C1 segment of cervical spinal cord (tissue), 14 donors: Measurements from ENCODE around the gene UBASH3B.
"Not testable (repeated sequence)": the region's sequence is repeated elsewhere in the genome, so short reads cannot be mapped to it uniquely, and the experiment has no call there.

Experiments
- DNase-seq, 14 donors: peaks; one replicate each; lab custom pipeline; 2025; lab: John Stamatoyannopoulos, UW

UBASH3B gene

DNA sequence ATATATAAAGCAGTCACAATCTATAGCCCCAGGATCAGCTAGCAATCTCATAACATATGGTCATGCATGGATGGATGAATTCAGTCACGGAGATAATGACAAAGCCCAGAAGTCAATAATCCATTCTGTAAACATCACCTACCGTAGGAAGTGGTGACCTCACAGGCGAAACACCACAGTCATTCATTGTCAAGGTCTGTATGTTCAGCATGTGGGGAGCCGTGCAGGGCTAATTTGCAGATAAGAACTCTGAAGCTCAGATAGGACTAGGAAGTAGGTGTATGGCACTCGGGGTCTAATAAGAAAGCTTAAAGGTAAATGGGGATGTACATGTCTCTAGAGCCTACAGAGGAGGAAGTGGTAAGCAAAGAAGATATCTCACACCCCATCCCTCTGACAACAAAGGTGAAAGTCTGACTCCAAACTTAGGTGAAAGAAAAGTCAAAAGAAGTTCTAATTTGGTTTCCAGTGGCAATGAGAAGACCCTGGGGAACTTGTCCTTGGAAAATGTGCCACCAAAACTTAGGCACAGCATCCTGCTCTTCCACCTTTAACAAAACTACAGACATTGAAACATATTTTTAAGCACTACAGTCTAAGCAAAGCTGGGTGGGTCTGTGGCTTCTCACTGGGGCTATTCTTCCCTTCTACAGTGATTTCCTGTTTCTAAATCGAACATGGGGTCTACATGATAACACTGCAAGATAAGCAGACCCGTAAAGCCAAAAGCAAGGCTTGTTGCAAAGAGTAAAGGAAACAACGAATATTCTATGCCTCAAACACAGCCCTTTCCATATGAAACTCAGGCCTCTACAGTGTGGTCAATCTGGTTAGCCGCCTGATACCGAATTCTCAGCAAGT, 188.0 kb downstream of the UBASH3B start:
- DNase-seq = no peak

DNA sequence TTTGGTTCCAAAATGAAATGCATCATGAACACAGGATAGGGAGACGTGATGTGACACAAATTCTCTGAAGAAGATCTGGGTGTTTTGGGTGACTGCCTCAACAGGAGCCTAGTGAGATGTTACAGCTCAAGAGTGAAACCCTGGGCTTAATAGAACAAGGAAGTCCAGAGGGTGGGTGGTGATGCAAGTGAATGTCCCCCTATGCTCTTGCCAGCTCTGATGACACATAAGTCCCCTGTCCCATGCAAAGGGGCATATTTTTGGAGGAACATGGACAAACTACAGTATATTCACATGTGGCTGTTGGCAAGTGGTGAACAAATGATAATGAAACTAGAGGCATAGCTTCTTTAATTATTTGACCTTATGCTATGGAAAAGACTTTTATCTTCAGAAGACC, 191.9 kb downstream of the UBASH3B start:
- DNase-seq = no peak

DNA sequence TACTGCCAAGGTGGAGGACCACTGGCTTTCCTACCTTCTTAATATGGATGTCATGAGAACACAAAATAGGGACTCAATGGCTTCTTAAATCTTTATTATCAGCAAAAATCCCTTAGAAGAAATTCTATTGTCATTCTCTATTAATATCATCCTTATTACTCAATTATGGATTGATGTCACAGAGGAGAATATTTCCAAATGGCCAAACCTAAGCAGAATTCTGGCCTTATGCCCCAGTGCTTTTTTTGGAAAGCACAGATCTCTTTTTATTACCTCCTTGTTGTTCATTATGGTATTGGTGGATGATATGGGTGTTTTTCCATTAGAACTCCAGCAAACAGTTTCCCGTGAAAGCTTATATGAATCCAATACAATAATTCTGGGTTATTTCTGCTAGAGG, 192.7 kb downstream of the UBASH3B start:
- peak in 1 of 14 donors; percentile 21 for DNase-seq

DNA sequence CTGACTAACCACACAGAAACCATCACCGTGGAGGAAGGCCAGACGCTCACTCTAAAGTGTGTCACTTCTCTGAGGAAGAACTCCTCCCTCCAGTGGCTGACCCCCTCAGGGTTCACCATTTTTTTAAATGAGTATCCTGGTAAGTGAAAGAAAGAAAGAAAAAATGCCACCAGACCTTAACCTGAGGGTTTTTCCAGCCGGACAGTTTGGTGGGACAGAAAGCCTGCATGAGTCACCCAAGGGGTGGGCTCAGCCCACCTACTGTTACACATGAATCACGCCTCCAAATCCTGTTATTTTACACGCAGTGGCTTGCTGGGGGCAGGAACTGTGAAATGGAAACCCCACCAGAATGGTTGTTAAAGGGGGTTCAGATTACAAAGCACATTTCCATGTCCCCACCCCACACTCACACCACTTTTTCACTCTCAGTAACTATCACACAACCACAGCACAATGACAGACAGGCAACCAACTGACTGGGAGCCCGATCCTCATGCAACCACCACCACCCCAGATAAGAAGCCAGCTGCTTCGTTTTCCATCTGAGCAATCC, 194.6 kb downstream of the UBASH3B start:
- no peak for DNase-seq

DNA sequence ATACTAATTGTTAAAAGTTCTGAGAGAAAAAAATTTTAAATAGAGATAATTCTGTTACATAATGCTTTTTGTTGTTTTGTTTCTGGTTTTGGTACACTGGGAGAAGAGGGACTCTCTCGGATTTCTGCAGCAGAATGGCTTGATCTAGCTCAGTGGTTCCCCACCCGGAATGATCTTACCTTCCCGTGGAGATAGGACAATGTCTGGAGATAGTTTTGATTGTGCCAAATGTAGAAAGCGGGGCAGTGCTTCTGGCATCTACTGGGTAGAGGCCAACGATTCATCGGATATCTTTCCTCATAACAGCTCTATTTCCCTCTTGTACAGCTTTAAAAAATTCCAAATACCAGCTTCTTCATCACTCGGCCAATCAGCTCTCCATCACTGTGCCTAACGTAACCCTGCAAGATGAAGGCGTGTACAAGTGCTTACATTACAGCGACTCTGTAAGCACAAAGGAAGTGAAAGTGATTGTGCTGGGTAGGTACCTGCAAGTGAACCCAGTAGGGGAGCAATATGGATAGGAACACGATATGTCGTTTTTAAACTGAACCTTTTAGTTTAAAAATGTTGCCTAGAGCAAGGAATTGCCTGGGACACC, 195.9 kb downstream of the UBASH3B start:
- peak in 1 of 14 donors; percentile 74 for DNase-seq

DNA sequence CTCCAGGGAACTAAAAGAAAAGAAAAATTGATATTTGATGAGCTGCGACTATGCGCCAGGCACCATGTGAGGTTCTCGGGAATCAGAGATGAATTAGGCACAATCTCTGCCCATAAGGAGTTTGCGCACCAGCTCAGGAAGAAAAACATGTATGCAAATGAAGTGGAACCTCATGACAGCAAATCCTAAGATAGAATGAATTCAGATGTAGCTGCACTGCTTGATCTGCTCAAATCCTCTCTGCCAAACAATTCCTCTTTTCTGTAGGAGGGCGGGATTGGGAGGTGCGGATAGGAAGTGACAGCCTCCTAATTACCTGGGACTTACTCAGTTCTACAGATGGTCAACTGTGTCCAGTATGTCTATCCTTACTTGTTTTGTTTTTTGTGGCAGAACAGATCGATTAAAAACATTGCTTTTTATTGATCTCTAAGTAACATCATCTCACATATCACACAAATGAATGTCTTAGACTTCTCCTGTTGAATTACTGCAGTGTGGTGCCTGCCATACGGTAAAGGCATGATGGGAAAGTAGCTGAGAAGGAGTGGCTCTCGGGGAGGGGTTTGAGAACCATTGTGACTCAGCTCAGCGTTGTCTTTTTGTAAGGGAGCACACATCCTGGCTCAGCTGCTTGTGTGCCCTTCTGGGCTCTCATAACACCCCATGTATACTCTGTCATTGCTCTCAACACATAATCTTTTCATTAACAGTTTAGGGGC, 196.7 kb downstream of the UBASH3B start:
- peak in 1 of 14 donors; percentile 91 for DNase-seq

DNA sequence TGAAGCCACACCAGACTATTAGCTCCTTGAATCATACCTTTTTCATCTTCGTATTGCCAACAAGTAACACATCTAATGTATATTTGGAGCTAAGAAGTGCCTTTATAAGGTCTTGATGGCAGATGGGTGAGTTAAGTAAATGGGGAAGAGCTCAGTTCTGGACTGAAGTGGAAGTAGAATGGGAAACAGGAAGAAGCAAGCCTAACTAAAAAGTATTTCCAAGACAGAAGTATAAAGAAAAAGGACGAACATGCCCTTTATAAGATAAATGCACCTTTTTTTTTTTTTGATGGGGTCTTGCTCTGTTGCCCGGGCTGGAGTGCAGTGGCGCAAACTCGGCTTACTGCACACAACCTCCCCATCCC, 197.3 kb downstream of the UBASH3B start:
- DNase-seq = no peak

DNA sequence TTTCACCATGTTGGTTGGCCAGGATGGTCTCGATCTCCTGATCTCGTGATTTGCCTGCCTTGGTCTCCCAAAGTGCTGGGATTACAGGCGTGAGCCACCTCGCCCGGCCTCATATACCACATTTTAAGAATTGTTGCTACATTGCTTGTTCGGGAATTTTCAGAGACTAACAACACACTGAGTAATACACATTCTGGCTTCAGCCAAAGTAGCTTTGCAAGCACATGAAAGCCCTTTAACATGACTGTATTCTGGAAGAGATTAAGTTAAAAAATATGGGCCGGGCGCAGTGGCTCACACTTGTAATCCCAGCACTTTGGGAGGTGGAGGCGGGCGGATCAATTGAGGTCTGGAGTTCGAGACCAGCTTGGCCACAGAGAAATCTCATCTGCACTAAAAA, 197.7 kb downstream of the UBASH3B start:
- no peak for DNase-seq

DNA sequence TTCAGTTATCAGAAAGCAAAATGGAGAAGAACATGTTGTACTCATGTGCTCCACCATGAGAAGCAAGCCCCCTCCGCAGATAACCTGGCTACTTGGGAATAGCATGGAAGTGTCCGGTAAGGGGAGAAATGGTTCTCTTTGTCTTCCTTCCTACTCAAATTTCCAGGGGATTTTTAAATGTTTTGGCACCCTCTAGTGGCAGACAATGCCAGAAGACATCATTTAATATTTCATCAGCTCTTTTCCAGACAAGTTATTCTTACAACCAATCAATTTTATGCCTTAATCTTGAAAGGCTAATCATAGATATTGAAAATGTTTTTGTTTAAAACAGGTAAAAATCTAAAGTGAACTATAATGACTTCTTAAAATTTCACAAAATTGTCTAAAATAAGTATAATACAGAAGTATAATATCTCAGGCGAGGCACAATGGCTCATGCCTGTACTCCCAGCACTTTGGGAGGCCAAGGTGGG, 198.5 kb downstream of the UBASH3B start:
- peak in 6 of 14 donors; percentile 1 to 88 (median 10) for DNase-seq

DNA sequence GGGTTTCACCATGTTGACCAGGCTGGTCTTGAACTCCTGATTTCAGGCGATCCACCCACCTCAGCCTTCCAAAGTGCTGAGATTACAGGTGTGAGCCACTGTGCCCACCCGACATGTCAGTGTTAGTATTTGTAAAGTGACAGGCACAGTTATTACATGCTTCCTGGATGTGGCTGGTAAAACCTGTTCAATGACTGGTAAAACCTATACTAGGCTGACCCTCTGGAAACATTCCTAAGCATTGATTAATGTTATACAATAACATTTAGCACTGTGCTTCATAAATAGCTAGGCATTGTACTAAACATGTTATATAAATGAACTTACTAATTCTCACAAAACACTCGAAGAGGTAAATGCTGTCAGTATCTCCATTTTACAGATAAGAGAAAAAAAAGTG, 206.1 kb downstream of the UBASH3B start:
- no peak for DNase-seq

DNA sequence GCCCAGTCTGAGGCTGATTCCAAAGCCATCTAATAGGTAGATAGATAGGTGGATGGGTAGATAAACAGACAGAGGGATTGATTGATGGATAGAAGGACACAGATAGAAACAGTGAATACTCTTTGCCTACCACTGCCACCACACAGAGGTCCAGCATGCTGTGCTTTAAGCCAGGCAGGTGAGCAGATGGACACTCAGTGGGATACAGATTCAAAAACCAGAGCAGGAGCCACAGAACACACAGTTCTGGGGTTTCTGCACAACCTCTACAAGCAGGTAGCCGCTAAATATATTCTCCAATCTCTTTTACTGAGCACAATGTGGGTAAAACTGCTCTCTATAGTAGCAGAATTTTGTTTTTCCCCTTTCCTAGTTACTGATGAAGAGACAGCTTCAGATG, 206.6 kb downstream of the UBASH3B start:
- DNase-seq = peak in 2 of 14 donors; percentile 9 to 99

DNA sequence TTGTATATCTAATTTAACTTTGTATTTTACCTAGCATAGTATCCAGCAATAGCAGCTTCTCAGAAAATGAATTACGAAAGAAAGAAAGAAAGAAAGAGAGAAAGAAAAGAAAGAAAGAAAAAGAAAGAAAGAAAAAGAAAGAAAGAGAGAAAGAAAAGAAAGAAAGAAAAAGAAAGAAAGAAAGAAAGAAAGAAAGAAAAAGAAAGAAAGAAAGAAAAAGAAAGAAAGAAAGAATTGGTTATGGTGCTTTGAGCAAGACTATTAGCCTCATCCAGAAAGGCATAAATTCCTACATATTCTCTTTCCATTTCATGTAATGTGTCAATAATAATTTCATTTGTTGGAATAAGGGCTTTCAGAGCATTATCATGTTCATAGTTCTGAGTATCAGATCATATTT, 207.6 kb downstream of the UBASH3B start:
- not testable (repeated sequence) for DNase-seq

DNA sequence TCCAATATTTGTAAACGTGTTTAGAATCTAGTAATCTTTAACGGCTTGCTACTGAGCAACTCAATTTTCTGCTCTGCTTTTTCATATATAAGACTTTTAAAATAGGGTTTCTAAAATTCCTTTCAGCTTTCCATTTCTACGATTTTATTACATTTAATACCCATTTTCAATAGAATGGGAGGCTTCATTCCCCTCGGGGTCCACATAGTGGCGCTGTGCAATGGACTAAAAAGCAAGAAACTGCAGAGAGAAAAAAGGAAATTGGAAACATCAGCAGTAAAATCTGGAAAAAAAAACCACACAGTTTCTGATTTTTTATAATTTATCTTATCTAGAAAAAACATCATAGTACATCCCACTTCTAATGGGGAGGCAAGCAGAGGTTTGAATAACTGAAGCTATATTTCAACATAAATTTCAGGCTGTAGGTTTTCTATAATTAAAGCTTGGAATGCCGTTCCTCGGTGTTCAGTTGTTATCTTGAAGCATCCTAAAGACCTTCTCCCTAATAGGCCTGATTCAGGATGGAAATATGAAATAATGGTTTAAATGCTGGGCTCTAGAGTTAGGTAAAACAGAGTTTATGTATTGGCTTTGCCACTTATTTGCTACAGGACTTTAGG, 208.3 kb downstream of the UBASH3B start:
- DNase-seq = peak in 4 of 14 donors; percentile 1 to 60 (median 4)
